Omental fat pad (tissue), 4 donors: Measurements from ENCODE around the gene TRIP4. TPM values are rescaled to one million over a fixed set of nuclear protein-coding genes. Genes with fewer than 3 reads are reported as not detected.
"Not testable (repeated sequence)": the region's sequence is repeated elsewhere in the genome, so short reads cannot be mapped to it uniquely, and the experiment has no call there.

Experiments
- ATAC-seq: fragments of 150-250 bp; one replicate; pipeline ENCODE4 v1.9.1; 2016; ENCODE audit warnings: mild to moderate bottlenecking, moderate library complexity; ENCODE audit not compliant: low FRiP score
- DNase-seq: peaks from one replicate; pipeline ENCODE4 v3.0.0-alpha.2; 2019; ENCODE audit warnings: low spot score
- CTCF ChIP-seq, 3 donors: fragments of 450-650 bp; IDR thresholded peaks; one replicate each; pipeline ENCODE4 v1.5.1; 2016 to 2017; ENCODE audit warnings: antibody characterized with exemption in 3 of 3, mild to moderate bottlenecking in 3 of 3, moderate library complexity in 2 of 3
- total RNA-seq, 4 donors: library from RNA; depleted of rRNA; stranded (reverse); fragments of >200 nt; gene quantifications; one replicate each; pipeline ENCODE4 v1.1.0, GENCODE V29; 2016

TRIP4 gene
- 10 to 100 TPM in 2 of 4 donors, 1 to 10 TPM in 2; 9.0 to 20.0 (median 11.4) TPM for total RNA-seq

- ATAC-seq (peak; percentile 99), DNase-seq (peak; percentile 77)
- TF ChIP-seq CTCF (IDR thresholded peaks at IDR 0.05): no peak
Measured at GRCh38 chr15:64387562-64388168, at the start of gene TRIP4. TRIP4 (plus strand) TSS chr15:64387836; CDS start chr15:64387864, 28 bp downstream.

GRCh38 chr15:64340355-64340754, 47.3 kb upstream of the TRIP4 start:
- TF ChIP-seq CTCF (IDR thresholded peaks at IDR 0.05): no peak
- DNase-seq (no peak), ATAC-seq (no peak)

GRCh38 chr15:64341961-64342360, 45.7 kb upstream of the TRIP4 start:
- no peak for TF ChIP-seq CTCF (IDR thresholded peaks at IDR 0.05)
- ATAC-seq: no peak
- no peak for DNase-seq

- DNase-seq (no peak), ATAC-seq (no peak)
- TF ChIP-seq CTCF (IDR thresholded peaks at IDR 0.05): no peak
Measured at GRCh38 chr15:64343222-64343621, 44.4 kb upstream of the TRIP4 start.

- no peak for DNase-seq
- TF ChIP-seq CTCF (IDR thresholded peaks at IDR 0.05): no peak
Measured at GRCh38 chr15:64343841-64344240, 43.8 kb upstream of the TRIP4 start.

GRCh38 chr15:64344651-64345294, 42.9 kb upstream of the TRIP4 start:
- ATAC-seq: no peak
- TF ChIP-seq CTCF (IDR thresholded peaks at IDR 0.05): no peak
- no peak for DNase-seq

More at GRCh38 chr15:64343841-64344240, 43.8 kb upstream of the TRIP4 start:
- ATAC-seq: no peak

- DNase-seq, ATAC-seq: not testable (repeated sequence)
Measured at GRCh38 chr15:64346242-64346641, 41.4 kb upstream of the TRIP4 start.
